ENCODE results near the gene TAS2R10. TPM values are rescaled to one million over a fixed set of nuclear protein-coding genes. Genes with fewer than 3 reads are reported as not detected.

TAS2R10 gene
- polyA plus RNA-seq, 1 donor from 2014 or later: 8.3 TPM

DNA sequence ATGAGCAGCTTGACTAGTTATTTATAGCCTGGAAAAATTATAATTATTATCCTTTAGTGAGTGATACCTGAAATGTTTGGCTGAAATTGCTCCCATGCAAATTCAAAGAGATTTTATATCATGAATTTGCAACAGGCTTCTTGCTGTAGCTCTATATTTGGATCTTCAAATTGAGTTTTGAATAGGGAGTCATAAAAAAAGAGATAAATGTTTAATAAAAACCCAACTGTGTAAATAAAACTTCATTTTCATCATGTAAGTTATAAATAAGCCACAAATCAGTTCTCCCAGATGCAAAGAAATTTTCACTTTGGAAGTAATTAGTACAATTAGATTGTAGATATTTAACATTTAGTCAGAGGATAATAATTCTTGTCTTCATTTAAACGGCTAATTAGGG is 19.0 kb downstream of the TAS2R10 start, which contains the start of gene TAS2R8:
TAS2R8 (minus strand) TSS at position 101 of the 400 bp plus-strand sequence. CDS start 306 bp downstream, outside the sequence.
- H3K36me3 ChIP-seq (ENCODE audit: insufficient read depth, low read length): no peaks in the 10 kb centered on the region
- H2AFZ ChIP-seq (ENCODE audit: low read depth, low read length): no peak within 1 kb of the TSS
- no peak within 1 kb of the TSS for H3K27ac ChIP-seq (ENCODE audit: low read length)
- no peak within 1 kb of the TSS for H3K4me3 ChIP-seq (ENCODE audit: low read length)
- no peaks in the 10 kb centered on the region for H3K27me3 ChIP-seq (ENCODE audit: insufficient read depth, low read depth, low read length)
- H3F3A ChIP-seq (ENCODE audit: insufficient read depth, low read length, poor library complexity, severe bottlenecking): no peaks in the 10 kb centered on the region
- H3K4me2 ChIP-seq (ENCODE audit: low read length): no peak within 1 kb of the TSS
- no peaks in the 10 kb centered on the region for H3K79me2 ChIP-seq (replicated peaks; ENCODE audit: insufficient read depth, low read length)
- no peaks in the 10 kb centered on the region for H4K20me1 ChIP-seq (ENCODE audit: insufficient read depth)
- TF ChIP-seq RAD21 (conservative IDR thresholded peaks at IDR 0.05): no peak
- no peak for TF ChIP-seq TAF1 (IDR thresholded peaks at IDR 0.05; ENCODE audit: low read depth)
- TF ChIP-seq REST (IDR thresholded peaks at IDR 0.05; ENCODE audit: borderline replicate concordance): no peak
- no peak for TF ChIP-seq SMC3 (conservative IDR thresholded peaks at IDR 0.05; ENCODE audit: poor library complexity)
- TF ChIP-seq, protein P1, sequence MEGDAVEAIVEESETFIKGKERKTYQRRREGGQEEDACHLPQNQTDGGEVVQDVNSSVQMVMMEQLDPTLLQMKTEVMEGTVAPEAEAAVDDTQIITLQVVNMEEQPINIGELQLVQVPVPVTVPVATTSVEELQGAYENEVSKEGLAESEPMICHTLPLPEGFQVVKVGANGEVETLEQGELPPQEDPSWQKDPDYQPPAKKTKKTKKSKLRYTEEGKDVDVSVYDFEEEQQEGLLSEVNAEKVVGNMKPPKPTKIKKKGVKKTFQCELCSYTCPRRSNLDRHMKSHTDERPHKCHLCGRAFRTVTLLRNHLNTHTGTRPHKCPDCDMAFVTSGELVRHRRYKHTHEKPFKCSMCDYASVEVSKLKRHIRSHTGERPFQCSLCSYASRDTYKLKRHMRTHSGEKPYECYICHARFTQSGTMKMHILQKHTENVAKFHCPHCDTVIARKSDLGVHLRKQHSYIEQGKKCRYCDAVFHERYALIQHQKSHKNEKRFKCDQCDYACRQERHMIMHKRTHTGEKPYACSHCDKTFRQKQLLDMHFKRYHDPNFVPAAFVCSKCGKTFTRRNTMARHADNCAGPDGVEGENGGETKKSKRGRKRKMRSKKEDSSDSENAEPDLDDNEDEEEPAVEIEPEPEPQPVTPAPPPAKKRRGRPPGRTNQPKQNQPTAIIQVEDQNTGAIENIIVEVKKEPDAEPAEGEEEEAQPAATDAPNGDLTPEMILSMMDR (IDR thresholded peaks at IDR 0.05; ENCODE audit: poor library complexity, severe bottlenecking): no peak
- TF ChIP-seq EZH2 (IDR thresholded peaks at IDR 0.05; ENCODE audit: borderline replicate concordance, insufficient read depth, low read length, poor library complexity, severe bottlenecking): no peak
- no peak for TF ChIP-seq POLR2AphosphoS5 (IDR thresholded peaks at IDR 0.05)
- no peak within 1 kb of the TSS for H3K9ac ChIP-seq (ENCODE audit: low read length)
- no peaks in the 10 kb centered on the region for H3K9me2 ChIP-seq (ENCODE audit: insufficient read depth, low read length)
- no peaks in the 10 kb centered on the region for H3K9me3 ChIP-seq (ENCODE audit: low read length)

- Histone ChIP-seq H3K79me2 (replicated peaks; ENCODE audit: insufficient read depth, low read length) (no peaks in the 10 kb centered on the region), H3K27ac (ENCODE audit: low read length) (no peak within 1 kb of the TSS), H3K9ac (ENCODE audit: low read length) (no peak within 1 kb of the TSS), H2AFZ (ENCODE audit: low read depth, low read length) (no peak within 1 kb of the TSS), H3K9me3 (ENCODE audit: low read length) (no peaks in the 10 kb centered on the region), H3K27me3 (ENCODE audit: insufficient read depth, low read depth, low read length) (no peaks in the 10 kb centered on the region), H3F3A (ENCODE audit: insufficient read depth, low read length, poor library complexity, severe bottlenecking) (no peaks in the 10 kb centered on the region), H3K36me3 (ENCODE audit: insufficient read depth, low read length) (no peaks in the 10 kb centered on the region), H3K4me3 (ENCODE audit: low read length) (no peak within 1 kb of the TSS), H3K9me2 (ENCODE audit: insufficient read depth, low read length) (no peaks in the 10 kb centered on the region), H3K4me2 (ENCODE audit: low read length) (no peak within 1 kb of the TSS), H4K20me1 (ENCODE audit: insufficient read depth) (no peaks in the 10 kb centered on the region)
- TF ChIP-seq TAF1 (IDR thresholded peaks at IDR 0.05; ENCODE audit: low read depth): no peak
Observed at GRCh38 chr12:10802587-10802986, 23.6 kb downstream of the TAS2R10 start, which contains the start of gene TAS2R7. Gene TAS2R7 (minus strand): TSS chr12:10802627. CDS start chr12:10802570, 57 bp downstream.

DNA sequence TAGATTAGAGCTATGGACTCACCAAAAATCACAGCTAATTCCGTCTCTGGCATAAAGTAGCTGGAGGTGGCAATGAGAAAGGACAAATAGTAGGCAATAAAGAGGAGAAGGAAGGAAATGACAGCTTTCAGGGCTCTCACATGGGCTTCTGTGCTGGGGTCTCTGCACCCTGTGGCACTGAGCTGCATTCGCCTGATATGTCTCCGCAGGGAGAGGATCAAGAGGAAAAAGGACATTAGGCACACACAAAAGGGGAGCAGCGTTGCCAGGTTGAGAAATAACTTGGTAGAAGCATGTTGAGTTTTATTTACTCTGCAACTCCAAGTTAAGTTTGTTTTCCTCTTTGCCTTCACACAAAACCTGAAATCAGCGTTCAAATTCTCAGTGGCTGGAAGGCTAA is 24.4 kb downstream of the TAS2R10 start:
- no peak for TF ChIP-seq TAF1 (IDR thresholded peaks at IDR 0.05; ENCODE audit: low read depth)
- no peak for TF ChIP-seq EP300 (conservative IDR thresholded peaks at IDR 0.05; ENCODE audit: poor library complexity, severe bottlenecking)
- TF ChIP-seq EZH2 (IDR thresholded peaks at IDR 0.05; ENCODE audit: borderline replicate concordance, insufficient read depth, low read length, poor library complexity, severe bottlenecking): no peak
- TF ChIP-seq RAD21 (conservative IDR thresholded peaks at IDR 0.05): no peak
- TF ChIP-seq, protein P1 (IDR thresholded peaks at IDR 0.05; ENCODE audit: poor library complexity, severe bottlenecking): no peak
- TF ChIP-seq POLR2AphosphoS5 (IDR thresholded peaks at IDR 0.05): no peak
- TF ChIP-seq MXI1 (conservative IDR thresholded peaks at IDR 0.05; ENCODE audit: poor library complexity, severe bottlenecking): no peak
- no peak overlapping the region for H3K27ac ChIP-seq (ENCODE audit: low read length)
- H3K27me3 ChIP-seq (ENCODE audit: insufficient read depth, low read depth, low read length): no peaks in the 10 kb centered on the region
- no peak overlapping the region for H3K4me2 ChIP-seq (ENCODE audit: low read length)
- H3K36me3 ChIP-seq (ENCODE audit: insufficient read depth, low read length): no peaks in the 10 kb centered on the region
- H3K9ac ChIP-seq (ENCODE audit: low read length): no peak overlapping the region
- no peaks in the 10 kb centered on the region for H3K9me3 ChIP-seq (ENCODE audit: low read length)
- H3K9me2 ChIP-seq (ENCODE audit: insufficient read depth, low read length): no peaks in the 10 kb centered on the region
- H3K4me3 ChIP-seq (ENCODE audit: low read length): no peak overlapping the region
- no peaks in the 10 kb centered on the region for H4K20me1 ChIP-seq (ENCODE audit: insufficient read depth)
- no peaks in the 10 kb centered on the region for H3K79me2 ChIP-seq (replicated peaks; ENCODE audit: insufficient read depth, low read length)
- H2AFZ ChIP-seq (ENCODE audit: low read depth, low read length): no peak overlapping the region
- no peaks in the 10 kb centered on the region for H3F3A ChIP-seq (ENCODE audit: insufficient read depth, low read length, poor library complexity, severe bottlenecking)

All from neural cell (in vitro differentiated cells).